Endothelial cell of umbilical vein (primary cell): ENCODE data around the gene ANKDD1A.

ENCODE experiments used
- EZH2 ChIP-seq: IDR thresholded peaks from 2 replicates; pipeline ENCODE4 v1.6.1; 2012; ENCODE audit warnings: borderline replicate concordance, low read depth, mild to moderate bottlenecking, moderate library complexity, low read length, inconsistent platforms; ENCODE audit not compliant: severe bottlenecking
- FOS ChIP-seq: IDR thresholded peaks from 2 replicates; pipeline ENCODE4 v1.6.1; 2011; ENCODE audit warnings: mild to moderate bottlenecking, low read length, moderate library complexity, borderline replicate concordance; ENCODE audit not compliant: insufficient read depth
- GATA2 ChIP-seq: IDR thresholded peaks from 2 replicates; pipeline ENCODE4 v1.7.0; 2011; ENCODE audit warnings: low read depth, mild to moderate bottlenecking, moderate library complexity, mixed read lengths, low read length; ENCODE audit not compliant: insufficient read length, insufficient read depth
- TF ChIP-seq, protein P1 (sequence below), 2 donors: IDR thresholded peaks; 1 replicate in 1 of 2; 2 replicates in 1 of 2; pipeline ENCODE4 v1.5.1; 2011; ENCODE audit warnings: low read length in 2 of 2, mild to moderate bottlenecking in 2 of 2, moderate library complexity in 2 of 2, control low read depth in 1 of 2, inconsistent platforms in 1 of 2, low read depth in 1 of 2; ENCODE audit not compliant: insufficient read depth in 1 of 2; ENCODE audit errors: extremely low read depth in 1 of 2
- TF ChIP-seq, protein P2 (sequence below): IDR thresholded peaks from 2 replicates; pipeline ENCODE4 v1.6.1; 2011; ENCODE audit not compliant: insufficient read depth, insufficient read length

DNA sequence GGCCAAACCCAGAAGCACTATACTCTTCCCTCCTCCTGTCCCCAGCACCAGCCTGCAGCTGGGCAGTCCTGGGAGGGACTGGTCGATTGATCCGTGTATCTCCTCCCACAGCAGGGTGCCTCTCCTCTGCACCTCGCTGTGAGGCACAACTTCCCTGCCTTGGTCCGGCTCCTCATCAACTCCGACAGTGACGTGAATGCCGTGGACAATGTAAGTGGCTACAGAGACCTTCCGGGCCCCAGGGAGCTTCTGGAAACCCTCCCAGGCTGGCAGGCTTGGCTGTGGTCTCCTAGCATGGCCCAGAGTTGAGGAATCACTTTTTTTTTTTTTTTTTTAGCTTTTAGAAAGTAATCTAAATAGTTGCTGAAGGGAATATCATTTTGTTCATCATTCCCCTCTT lies 30.7 kb downstream of the ANKDD1A start:
- TF ChIP-seq, protein P1, sequence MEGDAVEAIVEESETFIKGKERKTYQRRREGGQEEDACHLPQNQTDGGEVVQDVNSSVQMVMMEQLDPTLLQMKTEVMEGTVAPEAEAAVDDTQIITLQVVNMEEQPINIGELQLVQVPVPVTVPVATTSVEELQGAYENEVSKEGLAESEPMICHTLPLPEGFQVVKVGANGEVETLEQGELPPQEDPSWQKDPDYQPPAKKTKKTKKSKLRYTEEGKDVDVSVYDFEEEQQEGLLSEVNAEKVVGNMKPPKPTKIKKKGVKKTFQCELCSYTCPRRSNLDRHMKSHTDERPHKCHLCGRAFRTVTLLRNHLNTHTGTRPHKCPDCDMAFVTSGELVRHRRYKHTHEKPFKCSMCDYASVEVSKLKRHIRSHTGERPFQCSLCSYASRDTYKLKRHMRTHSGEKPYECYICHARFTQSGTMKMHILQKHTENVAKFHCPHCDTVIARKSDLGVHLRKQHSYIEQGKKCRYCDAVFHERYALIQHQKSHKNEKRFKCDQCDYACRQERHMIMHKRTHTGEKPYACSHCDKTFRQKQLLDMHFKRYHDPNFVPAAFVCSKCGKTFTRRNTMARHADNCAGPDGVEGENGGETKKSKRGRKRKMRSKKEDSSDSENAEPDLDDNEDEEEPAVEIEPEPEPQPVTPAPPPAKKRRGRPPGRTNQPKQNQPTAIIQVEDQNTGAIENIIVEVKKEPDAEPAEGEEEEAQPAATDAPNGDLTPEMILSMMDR (IDR thresholded peaks at IDR 0.05; ENCODE audit: extremely low read depth in 1 of 2, insufficient read depth in 1 of 2, low read depth in 1 of 2, low read length in 2 of 2) = no peak
- TF ChIP-seq FOS (no peak), EZH2 (no peak), GATA2 (no peak)
- TF ChIP-seq, protein P2, sequence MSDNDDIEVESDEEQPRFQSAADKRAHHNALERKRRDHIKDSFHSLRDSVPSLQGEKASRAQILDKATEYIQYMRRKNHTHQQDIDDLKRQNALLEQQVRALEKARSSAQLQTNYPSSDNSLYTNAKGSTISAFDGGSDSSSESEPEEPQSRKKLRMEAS = no peak
